Urinary bladder (tissue), 4 donors: Measurements from ENCODE around the gene SOX8. TPM values are rescaled to one million over a fixed set of nuclear protein-coding genes. Genes with fewer than 3 reads are reported as not detected.
A peak's percentile ranks its signal among the peaks of the same experiment; 100 is the strongest.

Experiments used
- DNase-seq: peaks from one replicate; pipeline ENCODE4 v3.0.0-alpha.2; 2015; ENCODE audit errors: extremely low spot score
- H3K27ac ChIP-seq: one replicate; pipeline ENCODE4 v1.5.1; 2013; ENCODE audit warnings: low read depth, mild to moderate bottlenecking, moderate library complexity
- H3K36me3 ChIP-seq: one replicate; pipeline ENCODE4 v1.6.1; 2013; ENCODE audit warnings: mild to moderate bottlenecking, moderate library complexity; ENCODE audit not compliant: insufficient read depth
- H3K4me1 ChIP-seq: one replicate; pipeline ENCODE4 v1.6.1; 2013; ENCODE audit warnings: mild to moderate bottlenecking, moderate library complexity; ENCODE audit not compliant: insufficient read depth
- H3K4me3 ChIP-seq: one replicate; pipeline ENCODE4 v1.5.1; 2013; ENCODE audit warnings: low read depth, low read length
- WGBS: extraction: QIAGEN DNeasy Blood & Tissue Kit; methylation state at CpG from one replicate; pipeline ENCODE4 v1.1.7; 2013; 5-methylcytosine and 5-hydroxymethylcytosine counted together
- polyA plus RNA-seq: library from polyadenylated mRNA; stranded (reverse); fragments of 200-250 nt; gene quantifications from one replicate; pipeline ENCODE4 v1.2.3, GENCODE V29; 2013
- total RNA-seq: library from RNA; depleted of rRNA; stranded (reverse); fragments of >200 nt; gene quantifications from one replicate; pipeline ENCODE4 v1.2.3, GENCODE V29; 2014
- donor health status: healthy with polysubstance abuse.
- donor health status: healthy.

Gene SOX8
- total and polyA plus RNA-seq, 2 donors: 2.7 to 12.4 TPM

DNA sequence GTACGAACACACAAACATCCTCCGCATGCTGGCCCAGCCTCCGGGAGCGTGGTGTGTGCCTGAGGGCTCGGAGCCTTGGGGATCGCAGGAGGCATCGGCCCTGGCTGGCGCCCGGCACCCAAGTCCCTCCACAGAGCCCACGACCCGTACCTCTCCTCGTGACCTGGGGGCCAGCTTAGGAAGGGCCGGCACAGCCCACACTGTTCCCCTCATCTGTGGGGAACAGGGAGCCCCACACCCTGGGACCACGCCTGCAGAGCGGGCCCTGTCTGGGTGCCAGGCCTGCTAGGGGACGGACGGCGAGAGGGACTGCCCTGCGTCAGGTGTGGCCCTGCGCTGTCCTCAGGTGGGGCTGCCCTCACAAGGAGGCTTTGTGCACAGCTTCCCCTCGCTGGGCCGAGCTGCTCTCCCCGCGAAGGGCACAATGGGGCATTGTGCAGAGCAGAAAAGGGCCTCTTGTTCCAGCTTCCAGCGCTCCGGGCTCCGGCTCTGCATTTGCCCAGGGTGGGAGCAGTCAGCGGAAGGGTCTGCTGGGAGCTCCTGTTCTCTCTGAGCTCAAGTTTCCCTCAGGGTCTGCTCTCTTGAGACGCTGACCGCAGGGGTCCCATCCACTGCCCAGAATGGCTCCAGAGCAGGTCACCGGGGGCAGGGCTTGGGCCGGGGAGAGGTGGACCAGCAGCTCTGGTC is 9.1 kb upstream of the SOX8 start:
- no peak overlapping the region for H3K4me3 ChIP-seq
- DNase-seq: no peak
- H3K27ac ChIP-seq: no peak overlapping the region
- H3K4me1 ChIP-seq: no peaks in the 10 kb centered on the region
- WGBS: 89% methylated on average over 32 of the region's 32 CpGs
- H3K36me3 ChIP-seq: no peaks in the 10 kb centered on the region

DNA sequence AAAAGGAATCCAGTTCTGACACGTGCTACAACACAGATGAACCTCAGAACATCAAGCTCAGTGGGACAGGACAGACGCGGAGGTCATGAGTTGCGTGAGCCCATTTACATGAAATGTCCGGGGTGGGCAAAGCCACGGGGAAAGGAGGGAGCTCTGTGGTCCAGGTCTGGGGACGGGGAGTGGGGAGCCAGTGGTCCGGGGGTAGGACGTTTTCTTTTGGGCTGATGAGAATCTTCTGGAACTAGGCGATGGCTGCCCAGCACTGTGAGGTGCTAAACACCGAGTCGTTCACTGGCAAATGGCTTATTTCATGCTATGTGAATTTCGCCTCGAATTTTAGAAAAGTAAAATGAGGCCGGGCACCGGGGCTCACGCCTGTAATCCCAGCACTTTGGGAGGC is 8.2 kb upstream of the SOX8 start:
- 86% methylated on average over 17 of the region's 17 CpGs for WGBS
- no peak for DNase-seq
- H3K27ac ChIP-seq: no peak overlapping the region
- H3K36me3 ChIP-seq: no peaks in the 10 kb centered on the region
- no peaks in the 10 kb centered on the region for H3K4me1 ChIP-seq
- H3K4me3 ChIP-seq: no peak overlapping the region

DNA sequence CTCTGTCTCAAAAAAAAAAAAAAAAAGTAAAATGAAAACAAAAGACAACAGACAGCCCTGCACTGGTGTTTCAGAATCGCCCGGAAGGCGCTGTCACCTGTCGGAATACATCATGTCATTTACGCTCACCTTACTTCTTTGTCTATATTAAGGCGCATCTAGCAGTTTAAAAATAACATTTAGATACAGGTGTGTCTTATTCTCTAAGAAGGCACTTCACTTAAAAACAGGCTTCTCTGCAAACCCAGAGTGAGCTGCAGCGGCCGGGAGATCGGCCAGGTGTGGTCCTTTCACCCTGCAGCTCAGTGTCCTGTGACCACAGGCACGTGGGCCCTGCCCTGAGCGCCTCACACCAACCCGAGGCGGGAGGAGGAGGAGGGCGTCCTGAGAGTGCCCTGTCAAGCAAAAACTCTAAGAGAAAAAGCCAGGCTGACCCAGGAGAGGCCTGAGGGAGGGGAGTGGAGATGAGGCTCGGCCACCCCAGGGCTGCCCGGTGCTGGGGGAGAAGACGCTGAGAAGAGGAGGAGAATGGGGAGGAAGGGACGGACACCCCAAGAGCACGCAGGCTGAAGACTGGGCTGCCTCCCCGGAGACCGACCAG is 7.5 kb upstream of the SOX8 start:
- no peaks in the 10 kb centered on the region for H3K4me1 ChIP-seq

DNA sequence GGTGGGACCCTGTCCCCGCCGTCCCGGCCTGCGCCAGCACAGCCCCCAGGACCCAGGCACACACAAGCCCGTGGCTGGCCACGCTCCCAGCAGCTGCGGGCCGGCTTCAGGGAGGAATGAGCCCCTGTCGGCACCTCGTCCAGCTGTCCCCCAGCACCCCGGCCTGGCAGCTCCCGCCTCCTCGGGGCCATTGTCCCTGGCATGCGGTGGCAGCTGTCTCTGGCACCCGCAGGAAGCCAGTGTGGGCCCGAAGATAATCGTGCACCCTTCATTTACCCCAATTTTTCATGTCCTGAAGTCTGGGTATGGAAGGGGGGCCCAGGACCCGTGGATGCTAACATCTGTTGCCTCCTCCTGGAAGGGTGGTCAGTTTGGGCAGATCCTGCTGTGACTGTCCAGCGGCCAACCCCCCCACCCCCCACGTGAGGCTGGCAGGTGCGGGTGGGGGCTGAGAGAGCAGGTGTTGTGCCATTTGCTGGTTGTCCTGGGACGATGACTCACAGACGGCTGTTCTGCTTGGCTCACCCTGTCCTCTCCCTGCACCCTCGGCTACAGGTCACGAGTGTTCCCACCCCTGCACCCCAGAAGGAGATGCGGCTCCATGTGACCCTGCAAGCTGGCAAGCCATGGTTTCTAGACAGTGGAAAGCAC is 6.8 kb upstream of the SOX8 start:
- no peak overlapping the region for H3K27ac ChIP-seq
- no peaks in the 10 kb centered on the region for H3K36me3 ChIP-seq
- DNase-seq: no peak
- H3K4me3 ChIP-seq: no peak overlapping the region
- H3K4me1 ChIP-seq: no peaks in the 10 kb centered on the region
- 60% methylated on average over 26 of the region's 26 CpGs for WGBS

More for the DNA sequence above, 7.5 kb upstream of the SOX8 start:
- no peak for DNase-seq
- Histone ChIP-seq H3K4me3 (no peak overlapping the region), H3K27ac (no peak overlapping the region), H3K36me3 (no peaks in the 10 kb centered on the region)
- WGBS: 67% methylated on average over 20 of the region's 21 CpGs

DNA sequence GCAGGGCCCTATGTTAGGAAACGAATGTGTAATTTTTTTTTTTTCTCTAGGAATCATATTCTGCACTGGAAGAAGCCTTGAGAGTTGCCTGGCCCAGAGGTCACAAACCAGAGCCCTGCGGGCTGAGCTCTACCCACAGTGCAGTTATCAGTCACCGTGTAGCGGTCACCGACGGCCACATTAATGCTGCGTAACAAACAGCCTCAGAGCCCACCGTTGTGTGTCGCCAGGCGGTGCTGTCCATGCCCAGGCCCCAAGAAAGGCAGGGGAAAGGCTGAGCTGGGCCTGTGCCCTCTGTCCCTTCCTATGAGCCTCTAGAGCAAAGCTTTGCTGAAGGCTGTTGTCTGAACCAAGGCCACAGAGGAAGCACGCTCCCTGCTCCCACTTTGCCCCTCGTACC is 6.3 kb upstream of the SOX8 start:
- no peaks in the 10 kb centered on the region for H3K4me1 ChIP-seq
- DNase-seq: no peak
- H3K36me3 ChIP-seq: no peaks in the 10 kb centered on the region
- 93% methylated on average over 12 of the region's 12 CpGs for WGBS
- H3K4me3 ChIP-seq: no peak overlapping the region
- no peak overlapping the region for H3K27ac ChIP-seq

DNA sequence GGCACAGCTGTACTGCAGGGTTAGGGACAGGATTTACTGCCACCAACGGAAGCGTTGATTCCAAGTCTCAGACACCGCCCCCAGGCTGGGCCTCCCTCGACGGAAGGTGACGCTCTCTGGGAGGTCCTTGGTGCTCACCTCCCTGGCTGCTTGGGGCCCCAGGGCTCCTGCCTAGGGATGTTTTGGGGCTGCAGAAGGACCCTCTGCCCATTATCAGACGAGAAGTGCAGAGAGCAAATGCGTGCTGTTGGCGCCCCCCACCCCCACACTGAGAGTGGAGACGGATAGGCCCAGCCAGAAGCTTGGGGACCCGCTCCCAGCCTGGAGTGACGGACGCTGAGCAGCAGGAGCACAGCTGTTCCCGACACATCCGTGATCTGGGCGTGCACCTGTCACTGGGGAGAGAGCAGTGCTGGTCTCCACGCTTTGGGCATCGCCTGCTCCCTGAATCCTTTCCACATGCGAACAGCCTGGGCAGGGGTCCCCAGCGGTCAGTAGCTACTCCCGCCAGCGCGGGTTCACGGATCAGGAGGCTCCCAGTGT is 5.1 kb upstream of the SOX8 start:
- WGBS: 84% methylated on average over 24 of the region's 24 CpGs
- DNase-seq: no peak
- Histone ChIP-seq H3K27ac (no peak overlapping the region), H3K4me3 (no peak overlapping the region), H3K4me1 (no peaks in the 10 kb centered on the region), H3K36me3 (no peaks in the 10 kb centered on the region)

DNA sequence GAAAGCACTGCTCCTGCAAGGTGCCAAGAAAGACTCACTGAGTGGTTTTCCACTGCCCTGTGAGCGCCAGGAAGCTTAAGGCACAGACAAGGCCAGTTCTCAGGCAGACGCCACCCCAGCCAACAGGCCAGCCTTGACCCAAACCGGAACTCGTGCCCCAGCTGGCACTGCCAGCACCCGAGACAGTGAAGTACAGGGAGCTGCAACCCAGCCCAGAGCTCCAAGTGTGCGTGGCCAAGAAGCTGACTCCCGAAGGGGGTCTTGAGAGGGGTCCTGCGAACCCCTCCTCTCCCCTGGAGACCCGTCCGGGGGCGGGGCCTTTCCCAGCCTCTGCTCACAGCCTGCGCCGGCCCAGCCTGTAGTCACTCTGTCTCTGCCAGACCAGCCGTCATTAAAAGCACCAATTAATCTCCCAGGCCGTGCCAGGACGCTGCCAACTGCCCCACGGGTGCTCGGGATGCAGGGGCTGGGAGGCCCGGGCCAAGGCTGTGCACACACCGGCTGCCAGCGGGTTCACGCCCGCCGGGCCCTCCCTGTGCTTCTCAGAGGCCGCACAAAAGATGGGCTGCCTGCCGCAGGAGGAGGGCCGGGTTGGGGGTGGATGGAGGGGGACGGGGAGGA is 4.4 kb upstream of the SOX8 start:
- DNase-seq: no peak
- 64% methylated on average over 27 of the region's 28 CpGs for WGBS
- H3K27ac ChIP-seq: no peak overlapping the region
- H3K4me1 ChIP-seq: no peaks in the 10 kb centered on the region
- no peaks in the 10 kb centered on the region for H3K36me3 ChIP-seq
- no peak overlapping the region for H3K4me3 ChIP-seq

DNA sequence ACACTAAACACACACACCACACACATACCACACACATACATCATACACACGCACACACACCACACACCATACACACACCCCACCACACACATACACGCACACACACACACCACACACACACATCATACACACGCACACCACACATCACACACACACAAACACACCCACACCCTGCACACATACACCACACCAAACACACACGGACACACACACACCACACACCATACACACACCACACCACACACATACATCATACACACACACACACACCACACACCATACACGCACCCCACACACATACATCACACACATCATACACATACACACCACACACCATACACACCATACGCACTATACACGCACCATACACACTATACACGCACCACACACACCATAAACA is 3.7 kb upstream of the SOX8 start:
- H3K27ac ChIP-seq: no peak overlapping the region
- no peak for DNase-seq
- 57% methylated on average over 8 of the region's 8 CpGs for WGBS
- no peaks in the 10 kb centered on the region for H3K36me3 ChIP-seq
- no peak overlapping the region for H3K4me3 ChIP-seq
- H3K4me1 ChIP-seq: no peaks in the 10 kb centered on the region

DNA sequence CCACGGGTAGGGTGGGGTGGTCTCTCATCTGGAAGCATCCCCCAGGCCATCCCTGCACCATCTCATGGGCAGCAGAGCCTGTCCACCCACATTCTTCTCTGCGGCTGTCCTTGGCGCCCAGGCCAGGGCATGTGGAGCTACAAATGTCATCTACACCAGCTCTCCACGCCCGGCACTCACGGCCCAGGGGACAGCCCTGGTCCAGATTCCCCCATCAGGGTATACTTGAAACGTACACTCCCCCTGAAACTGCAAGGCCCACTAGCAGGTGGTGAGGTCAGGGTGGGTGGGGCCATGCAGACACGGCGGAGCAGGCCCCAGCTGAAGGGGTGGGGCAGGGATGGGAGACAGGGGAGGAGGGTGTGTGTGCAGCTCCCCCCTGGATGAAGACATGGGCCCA is 3.2 kb upstream of the SOX8 start:
- H3K36me3 ChIP-seq: no peaks in the 10 kb centered on the region
- H3K27ac ChIP-seq: no peak overlapping the region
- WGBS: 77% methylated on average over 9 of the region's 9 CpGs
- H3K4me1 ChIP-seq: no peaks in the 10 kb centered on the region
- no peak for DNase-seq
- H3K4me3 ChIP-seq: no peak overlapping the region

DNA sequence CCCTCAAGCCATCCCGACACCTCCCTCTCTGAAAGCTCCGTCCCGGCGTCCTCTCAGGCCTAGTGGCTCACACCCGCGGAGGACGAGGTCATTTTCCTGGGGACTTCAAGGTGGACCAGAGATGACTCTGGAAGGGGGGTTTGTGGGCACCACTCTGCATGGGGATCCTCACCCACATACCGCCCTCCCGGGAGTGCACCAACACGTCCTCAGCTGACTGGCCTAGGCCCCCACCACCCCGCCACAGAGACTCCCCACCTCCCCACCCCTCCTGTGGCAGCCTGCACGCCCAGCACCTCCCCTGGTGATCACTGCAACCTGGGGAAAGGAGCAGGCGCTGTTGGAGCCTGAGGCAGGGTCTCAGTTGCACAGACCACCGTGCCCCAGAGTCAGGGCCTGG is 2.4 kb upstream of the SOX8 start:
- DNase-seq: no peak
- Histone ChIP-seq H3K36me3 (no peaks in the 10 kb centered on the region), H3K27ac (no peak overlapping the region), H3K4me3 (no peak overlapping the region), H3K4me1 (no peaks in the 10 kb centered on the region)
- WGBS: 90% methylated on average over 14 of the region's 14 CpGs

DNA sequence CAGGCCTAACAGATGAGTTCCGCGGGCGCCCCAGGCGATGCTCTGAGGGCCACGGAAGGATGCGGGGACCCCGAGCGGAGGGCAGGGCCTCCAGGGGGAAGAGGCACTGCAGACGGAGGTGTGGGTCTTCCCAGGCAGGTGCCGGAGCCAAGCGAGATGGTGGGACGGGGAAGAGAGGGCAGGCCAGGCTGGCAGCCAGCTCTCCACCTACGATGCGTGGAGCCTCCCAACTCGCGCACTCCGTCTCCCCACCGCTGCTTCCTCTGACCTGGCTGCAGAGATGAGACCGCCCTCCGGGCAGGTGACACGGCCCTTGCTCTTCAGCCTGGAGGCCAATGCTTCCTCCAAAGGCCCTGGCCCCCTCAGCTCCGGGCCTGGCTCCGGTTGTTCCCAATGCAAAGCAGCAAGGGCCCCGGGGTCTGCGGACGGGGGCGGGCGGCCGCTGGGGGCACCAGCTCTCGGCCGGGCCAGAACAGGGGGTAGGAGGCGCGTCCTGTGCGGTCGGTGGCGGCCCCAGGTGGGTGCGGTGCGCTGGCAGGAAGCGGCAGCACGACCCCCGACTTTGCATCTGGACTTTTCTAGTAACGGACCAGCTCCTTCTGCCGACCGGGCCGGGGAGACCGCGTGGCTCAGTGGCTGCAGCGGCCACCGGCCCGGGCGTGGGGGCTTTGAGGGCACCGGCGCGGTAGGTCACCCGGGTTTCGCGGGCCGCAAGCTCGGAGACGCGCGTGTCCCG is 1.5 kb upstream of the SOX8 start:
- WGBS: 37% methylated on average over 63 of the region's 63 CpGs
- no peak overlapping the region for H3K27ac ChIP-seq
- H3K36me3 ChIP-seq: no peaks in the 10 kb centered on the region
- H3K4me3 ChIP-seq: peak overlapping the region; percentile 51
- DNase-seq: no peak
- H3K4me1 ChIP-seq: no peaks in the 10 kb centered on the region

DNA sequence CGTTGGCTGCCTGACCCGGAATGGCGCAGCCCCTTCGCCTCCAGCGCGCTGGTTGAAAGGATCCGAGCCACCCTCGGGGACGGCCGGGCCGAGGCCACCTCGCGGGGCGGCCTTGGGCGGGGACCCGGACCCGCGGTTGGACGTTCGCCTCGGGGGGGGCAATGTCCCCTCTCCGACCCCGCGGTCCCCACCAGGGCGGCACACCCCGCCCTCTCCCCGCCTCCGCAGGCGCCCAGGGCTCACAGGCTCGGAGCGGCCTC is 1.0 kb upstream of the SOX8 start:
- 1% methylated on average over 31 of the region's 31 CpGs for WGBS
- no peaks in the 10 kb centered on the region for H3K4me1 ChIP-seq
- DNase-seq: no peak
- no peaks in the 10 kb centered on the region for H3K36me3 ChIP-seq
- no peak overlapping the region for H3K27ac ChIP-seq
- peak overlapping the region; percentile 51 for H3K4me3 ChIP-seq

DNA sequence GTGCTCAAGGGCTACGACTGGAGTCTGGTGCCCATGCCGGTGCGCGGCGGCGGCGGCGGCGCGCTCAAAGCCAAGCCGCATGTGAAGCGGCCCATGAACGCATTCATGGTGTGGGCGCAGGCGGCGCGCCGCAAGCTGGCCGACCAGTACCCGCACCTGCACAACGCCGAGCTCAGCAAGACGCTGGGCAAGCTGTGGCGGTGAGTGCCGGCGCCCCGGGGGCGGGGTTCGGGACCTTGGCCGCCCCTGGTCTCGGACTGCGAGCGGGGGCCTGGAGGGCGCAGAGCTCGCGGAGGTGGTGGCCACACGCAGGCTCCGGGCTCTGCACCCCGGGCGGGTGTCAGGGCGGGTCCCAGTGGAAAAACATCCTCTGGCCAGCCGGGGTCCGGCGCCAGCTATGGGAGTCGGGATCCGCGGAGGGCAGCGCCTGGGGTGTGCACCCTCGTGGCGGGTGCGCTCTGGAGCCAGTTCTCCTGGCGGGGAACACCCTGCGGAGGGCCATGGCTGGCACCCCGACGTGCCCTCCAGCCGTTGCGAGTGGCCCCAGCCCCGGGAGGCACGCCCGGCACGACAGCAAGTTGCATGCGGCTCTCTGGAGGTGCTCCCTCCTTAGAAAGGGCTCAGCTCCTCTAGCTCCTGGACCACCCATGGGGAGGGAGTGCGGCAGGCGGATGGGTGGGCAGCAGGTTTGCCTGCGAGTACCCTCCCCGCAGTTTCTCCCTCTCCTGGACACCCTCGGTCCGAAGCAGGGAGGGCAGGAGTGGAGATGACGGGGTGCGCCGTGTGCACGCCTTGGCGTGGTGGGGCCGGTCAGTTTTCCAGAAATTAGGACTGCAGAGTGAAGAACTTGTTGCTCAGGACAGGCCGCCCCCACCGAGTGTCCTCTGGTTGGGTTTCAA is 824 bp downstream of the SOX8 start:
- WGBS: 8% methylated on average over 76 of the region's 76 CpGs
- Histone ChIP-seq H3K4me3 (peak overlapping the region; percentile 51), H3K4me1 (no peaks in the 10 kb centered on the region), H3K36me3 (no peaks in the 10 kb centered on the region), H3K27ac (no peak overlapping the region)
- no peak for DNase-seq
